Measurements from ENCODE around the gene NFKBIL1.

NFKBIL1 gene

DNA sequence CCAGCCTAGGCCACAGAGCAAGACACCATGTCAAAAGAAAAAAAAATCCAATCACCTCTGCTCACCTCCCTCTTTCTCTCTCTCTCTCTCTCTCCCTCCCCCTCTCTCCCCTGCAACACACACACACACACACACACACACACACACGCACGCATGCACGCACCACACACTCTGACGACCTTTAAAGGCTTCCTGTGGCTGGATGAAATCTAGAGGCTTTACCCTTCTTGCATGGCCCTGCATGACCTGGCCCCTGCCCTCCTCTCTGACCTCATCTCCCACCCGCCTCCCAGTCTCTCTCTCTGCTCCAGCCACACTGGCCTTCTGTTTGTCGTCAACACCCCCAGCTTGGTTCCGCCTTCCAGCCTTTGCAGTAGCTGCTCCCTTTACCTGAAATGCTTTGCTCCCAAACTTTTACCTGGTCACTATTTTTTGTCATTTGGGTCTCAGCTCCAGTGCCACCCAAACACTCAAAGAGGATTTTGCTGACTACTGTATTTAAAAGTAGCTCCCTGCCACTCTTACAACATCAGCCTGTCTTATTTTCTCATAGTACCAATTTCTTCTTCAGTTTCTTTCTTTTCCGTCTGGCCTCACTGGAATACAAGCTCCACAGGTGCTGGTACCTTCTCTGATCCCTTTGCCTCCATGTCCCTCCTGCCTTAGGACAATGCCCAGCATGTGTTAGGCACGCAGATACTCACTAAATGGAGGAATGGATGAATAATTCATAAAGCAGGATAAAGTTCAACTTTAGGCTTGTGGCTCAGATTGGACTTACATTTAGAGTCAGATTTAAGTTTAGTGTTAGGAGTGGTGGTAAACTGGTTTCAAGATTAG, 20.3 kb downstream of the NFKBIL1 start:
- DNase-seq: no peak

DNA sequence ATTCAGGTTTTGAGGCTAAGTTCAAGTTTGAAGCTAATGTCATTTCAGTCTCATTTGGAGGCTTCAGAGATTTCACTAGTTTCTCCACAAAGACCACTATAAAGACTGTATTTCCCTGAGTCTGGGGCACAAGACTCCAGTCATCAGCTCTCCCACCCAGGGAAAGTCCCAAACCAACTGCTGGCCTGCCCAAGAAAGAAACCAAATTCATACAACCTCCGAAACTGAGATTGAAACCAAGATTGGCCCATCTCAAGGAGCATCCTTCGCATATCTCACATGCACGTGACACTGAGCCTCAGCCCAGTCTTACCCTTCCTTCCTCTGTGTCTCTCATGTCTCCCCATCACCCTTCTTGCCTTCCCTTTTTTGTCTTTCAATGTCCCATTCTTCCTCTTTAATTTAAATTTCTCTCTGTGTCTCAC, 21.1 kb downstream of the NFKBIL1 start:
- no peak for DNase-seq

DNA sequence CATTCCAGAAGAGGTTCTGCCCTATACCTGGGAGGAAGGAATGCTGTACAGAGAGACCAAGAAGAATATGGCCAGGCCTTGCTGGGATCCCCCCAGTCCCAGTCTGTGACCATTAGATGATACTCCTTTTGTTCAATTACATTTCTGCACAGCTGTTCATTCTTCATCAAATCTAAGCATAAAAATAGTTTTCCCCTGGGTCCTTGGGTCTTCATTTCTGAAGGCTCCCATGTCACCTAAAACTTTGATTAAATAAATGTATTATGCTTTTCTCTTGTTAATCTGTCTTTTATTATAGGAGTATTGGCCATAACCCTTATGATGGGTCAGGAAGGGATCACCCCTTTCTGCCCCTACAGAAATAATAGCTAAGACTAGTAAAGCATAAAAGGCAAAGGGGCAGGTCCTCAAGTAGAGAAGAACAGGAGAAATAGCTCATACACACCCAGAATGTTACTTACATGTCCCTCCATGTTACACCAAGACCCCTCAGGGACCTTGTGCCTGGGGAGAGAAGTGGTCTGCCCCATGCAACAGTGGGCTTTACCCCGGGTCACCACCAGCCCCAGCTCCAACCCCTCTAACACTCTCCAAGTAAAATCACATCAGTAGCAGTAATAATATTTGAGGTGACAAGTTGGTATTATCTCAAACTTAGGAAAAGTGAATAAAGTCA, 22.6 kb downstream of the NFKBIL1 start:
- no peak for DNase-seq

DNA sequence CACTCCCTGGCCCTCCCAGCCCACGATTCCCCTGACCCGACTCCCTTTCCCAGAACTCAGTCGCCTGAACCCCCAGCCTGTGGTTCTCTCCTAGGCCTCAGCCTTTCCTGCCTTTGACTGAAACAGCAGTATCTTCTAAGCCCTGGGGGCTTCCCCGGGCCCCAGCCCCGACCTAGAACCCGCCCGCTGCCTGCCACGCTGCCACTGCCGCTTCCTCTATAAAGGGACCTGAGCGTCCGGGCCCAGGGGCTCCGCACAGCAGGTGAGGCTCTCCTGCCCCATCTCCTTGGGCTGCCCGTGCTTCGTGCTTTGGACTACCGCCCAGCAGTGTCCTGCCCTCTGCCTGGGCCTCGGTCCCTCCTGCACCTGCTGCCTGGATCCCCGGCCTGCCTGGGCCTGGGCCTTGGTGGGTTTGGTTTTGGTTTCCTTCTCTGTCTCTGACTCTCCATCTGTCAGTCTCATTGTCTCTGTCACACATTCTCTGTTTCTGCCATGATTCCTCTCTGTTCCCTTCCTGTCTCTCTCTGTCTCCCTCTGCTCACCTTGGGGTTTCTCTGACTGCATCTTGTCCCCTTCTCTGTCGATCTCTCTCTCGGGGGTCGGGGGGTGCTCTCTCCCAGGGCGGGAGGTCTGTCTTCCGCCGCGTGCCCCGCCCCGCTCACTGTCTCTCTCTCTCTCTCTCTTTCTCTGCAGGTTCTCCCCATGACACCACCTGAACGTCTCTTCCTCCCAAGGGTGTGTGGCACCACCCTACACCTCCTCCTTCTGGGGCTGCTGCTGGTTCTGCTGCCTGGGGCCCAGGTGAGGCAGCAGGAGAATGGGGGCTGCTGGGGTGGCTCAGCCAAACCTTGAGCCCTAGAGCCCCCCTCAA, 24.9 kb downstream of the NFKBIL1 start, which contains the start of gene LTA:
TSS of gene LTA (plus strand) at position 249 of the 871 bp plus-strand sequence. CDS start at position 703, 454 bp downstream.
- no peak for DNase-seq

DNA sequence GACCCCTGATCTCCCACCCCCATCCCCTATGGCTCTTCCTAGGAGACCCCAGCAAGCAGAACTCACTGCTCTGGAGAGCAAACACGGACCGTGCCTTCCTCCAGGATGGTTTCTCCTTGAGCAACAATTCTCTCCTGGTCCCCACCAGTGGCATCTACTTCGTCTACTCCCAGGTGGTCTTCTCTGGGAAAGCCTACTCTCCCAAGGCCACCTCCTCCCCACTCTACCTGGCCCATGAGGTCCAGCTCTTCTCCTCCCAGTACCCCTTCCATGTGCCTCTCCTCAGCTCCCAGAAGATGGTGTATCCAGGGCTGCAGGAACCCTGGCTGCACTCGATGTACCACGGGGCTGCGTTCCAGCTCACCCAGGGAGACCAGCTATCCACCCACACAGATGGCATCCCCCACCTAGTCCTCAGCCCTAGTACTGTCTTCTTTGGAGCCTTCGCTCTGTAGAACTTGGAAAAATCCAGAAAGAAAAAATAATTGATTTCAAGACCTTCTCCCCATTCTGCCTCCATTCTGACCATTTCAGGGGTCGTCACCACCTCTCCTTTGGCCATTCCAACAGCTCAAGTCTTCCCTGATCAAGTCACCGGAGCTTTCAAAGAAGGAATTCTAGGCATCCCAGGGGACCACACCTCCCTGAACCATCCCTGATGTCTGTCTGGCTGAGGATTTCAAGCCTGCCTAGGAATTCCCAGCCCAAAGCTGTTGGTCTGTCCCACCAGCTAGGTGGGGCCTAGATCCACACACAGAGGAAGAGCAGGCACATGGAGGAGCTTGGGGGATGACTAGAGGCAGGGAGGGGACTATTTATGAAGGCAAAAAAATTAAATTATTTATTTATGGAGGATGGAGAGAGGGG, 26.1 kb downstream of the NFKBIL1 start:
- no peak for DNase-seq

DNA sequence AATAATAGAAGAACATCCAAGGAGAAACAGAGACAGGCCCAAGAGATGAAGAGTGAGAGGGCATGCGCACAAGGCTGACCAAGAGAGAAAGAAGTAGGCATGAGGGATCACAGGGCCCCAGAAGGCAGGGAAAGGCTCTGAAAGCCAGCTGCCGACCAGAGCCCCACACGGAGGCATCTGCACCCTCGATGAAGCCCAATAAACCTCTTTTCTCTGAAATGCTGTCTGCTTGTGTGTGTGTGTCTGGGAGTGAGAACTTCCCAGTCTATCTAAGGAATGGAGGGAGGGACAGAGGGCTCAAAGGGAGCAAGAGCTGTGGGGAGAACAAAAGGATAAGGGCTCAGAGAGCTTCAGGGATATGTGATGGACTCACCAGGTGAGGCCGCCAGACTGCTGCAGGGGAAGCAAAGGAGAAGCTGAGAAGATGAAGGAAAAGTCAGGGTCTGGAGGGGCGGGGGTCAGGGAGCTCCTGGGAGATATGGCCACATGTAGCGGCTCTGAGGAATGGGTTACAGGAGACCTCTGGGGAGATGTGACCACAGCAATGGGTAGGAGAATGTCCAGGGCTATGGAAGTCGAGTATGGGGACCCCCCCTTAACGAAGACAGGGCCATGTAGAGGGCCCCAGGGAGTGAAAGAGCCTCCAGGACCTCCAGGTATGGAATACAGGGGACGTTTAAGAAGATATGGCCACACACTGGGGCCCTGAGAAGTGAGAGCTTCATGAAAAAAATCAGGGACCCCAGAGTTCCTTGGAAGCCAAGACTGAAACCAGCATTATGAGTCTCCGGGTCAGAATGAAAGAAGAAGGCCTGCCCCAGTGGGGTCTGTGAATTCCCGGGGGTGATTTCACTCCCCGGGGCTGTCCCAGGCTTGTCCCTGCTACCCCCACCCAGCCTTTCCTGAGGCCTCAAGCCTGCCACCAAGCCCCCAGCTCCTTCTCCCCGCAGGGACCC, 27.0 kb downstream of the NFKBIL1 start:
- no peak for DNase-seq

DNA sequence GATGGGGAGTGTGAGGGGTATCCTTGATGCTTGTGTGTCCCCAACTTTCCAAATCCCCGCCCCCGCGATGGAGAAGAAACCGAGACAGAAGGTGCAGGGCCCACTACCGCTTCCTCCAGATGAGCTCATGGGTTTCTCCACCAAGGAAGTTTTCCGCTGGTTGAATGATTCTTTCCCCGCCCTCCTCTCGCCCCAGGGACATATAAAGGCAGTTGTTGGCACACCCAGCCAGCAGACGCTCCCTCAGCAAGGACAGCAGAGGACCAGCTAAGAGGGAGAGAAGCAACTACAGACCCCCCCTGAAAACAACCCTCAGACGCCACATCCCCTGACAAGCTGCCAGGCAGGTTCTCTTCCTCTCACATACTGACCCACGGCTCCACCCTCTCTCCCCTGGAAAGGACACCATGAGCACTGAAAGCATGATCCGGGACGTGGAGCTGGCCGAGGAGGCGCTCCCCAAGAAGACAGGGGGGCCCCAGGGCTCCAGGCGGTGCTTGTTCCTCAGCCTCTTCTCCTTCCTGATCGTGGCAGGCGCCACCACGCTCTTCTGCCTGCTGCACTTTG, 28.0 kb downstream of the NFKBIL1 start, which contains the start of gene TNF:
TSS of gene TNF (plus strand) at position 231 of the 567 bp plus-strand sequence. CDS start at position 408, 177 bp downstream.
- DNase-seq: no peak

DNA sequence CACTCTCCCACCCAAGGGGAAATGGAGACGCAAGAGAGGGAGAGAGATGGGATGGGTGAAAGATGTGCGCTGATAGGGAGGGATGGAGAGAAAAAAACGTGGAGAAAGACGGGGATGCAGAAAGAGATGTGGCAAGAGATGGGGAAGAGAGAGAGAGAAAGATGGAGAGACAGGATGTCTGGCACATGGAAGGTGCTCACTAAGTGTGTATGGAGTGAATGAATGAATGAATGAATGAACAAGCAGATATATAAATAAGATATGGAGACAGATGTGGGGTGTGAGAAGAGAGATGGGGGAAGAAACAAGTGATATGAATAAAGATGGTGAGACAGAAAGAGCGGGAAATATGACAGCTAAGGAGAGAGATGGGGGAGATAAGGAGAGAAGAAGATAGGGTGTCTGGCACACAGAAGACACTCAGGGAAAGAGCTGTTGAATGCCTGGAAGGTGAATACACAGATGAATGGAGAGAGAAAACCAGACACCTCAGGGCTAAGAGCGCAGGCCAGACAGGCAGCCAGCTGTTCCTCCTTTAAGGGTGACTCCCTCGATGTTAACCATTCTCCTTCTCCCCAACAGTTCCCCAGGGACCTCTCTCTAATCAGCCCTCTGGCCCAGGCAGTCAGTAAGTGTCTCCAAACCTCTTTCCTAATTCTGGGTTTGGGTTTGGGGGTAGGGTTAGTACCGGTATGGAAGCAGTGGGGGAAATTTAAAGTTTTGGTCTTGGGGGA, 28.7 kb downstream of the NFKBIL1 start:
- DNase-seq: no peak

DNA sequence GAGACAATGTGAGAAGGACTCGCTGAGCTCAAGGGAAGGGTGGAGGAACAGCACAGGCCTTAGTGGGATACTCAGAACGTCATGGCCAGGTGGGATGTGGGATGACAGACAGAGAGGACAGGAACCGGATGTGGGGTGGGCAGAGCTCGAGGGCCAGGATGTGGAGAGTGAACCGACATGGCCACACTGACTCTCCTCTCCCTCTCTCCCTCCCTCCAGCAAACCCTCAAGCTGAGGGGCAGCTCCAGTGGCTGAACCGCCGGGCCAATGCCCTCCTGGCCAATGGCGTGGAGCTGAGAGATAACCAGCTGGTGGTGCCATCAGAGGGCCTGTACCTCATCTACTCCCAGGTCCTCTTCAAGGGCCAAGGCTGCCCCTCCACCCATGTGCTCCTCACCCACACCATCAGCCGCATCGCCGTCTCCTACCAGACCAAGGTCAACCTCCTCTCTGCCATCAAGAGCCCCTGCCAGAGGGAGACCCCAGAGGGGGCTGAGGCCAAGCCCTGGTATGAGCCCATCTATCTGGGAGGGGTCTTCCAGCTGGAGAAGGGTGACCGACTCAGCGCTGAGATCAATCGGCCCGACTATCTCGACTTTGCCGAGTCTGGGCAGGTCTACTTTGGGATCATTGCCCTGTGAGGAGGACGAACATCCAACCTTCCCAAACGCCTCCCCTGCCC, 29.6 kb downstream of the NFKBIL1 start:
- no peak for DNase-seq

DNA sequence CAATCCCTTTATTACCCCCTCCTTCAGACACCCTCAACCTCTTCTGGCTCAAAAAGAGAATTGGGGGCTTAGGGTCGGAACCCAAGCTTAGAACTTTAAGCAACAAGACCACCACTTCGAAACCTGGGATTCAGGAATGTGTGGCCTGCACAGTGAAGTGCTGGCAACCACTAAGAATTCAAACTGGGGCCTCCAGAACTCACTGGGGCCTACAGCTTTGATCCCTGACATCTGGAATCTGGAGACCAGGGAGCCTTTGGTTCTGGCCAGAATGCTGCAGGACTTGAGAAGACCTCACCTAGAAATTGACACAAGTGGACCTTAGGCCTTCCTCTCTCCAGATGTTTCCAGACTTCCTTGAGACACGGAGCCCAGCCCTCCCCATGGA, 30.2 kb downstream of the NFKBIL1 start:
- DNase-seq: no peak

DNA sequence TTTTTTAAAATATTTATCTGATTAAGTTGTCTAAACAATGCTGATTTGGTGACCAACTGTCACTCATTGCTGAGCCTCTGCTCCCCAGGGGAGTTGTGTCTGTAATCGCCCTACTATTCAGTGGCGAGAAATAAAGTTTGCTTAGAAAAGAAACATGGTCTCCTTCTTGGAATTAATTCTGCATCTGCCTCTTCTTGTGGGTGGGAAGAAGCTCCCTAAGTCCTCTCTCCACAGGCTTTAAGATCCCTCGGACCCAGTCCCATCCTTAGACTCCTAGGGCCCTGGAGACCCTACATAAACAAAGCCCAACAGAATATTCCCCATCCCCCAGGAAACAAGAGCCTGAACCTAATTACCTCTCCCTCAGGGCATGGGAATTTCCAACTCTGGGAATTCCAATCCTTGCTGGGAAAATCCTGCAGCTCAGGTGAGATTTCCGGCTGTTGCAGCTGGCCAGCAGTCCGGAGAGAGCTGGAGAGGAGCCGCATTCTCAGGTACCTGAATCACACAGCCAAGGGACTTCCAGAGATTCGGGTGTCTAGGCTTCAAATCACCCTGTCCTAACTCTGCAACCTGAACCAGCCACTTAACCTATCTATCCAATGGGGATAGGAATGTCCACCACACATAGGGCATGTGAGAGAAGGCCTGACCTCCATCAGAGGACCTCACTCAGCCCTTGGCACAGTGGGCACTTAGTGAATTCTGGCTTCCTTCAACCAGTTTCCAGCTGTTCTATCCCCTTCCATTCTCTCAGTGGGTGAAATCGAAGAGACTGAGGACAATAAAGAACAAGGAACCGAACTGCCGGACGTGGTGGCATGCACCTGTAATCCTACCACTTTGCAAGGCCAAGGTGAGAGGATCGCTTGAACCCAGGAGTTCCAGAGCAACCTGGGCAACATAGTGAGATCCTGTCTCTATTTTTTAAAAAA, 31.0 kb downstream of the NFKBIL1 start:
- DNase-seq: no peak

DNA sequence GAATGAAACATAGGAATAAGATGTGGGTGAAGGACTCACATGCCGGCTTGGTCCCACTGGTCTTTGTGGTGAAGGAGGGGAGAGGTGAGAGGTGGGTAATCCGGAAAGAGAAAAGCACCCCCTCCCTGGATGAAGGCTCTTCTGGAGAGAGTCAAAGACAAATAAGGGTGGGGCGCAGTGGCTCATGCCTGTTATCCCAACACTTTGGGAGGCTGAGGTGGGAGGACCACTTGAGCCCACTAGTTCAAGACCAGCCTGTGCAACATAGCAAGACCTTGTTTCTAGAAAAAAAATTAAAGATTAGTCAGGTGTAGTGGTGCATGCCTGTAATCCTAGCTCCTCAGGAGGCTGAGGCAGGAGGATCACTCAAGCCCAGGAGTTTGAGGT, 31.7 kb downstream of the NFKBIL1 start:
- no peak for DNase-seq

DNA sequence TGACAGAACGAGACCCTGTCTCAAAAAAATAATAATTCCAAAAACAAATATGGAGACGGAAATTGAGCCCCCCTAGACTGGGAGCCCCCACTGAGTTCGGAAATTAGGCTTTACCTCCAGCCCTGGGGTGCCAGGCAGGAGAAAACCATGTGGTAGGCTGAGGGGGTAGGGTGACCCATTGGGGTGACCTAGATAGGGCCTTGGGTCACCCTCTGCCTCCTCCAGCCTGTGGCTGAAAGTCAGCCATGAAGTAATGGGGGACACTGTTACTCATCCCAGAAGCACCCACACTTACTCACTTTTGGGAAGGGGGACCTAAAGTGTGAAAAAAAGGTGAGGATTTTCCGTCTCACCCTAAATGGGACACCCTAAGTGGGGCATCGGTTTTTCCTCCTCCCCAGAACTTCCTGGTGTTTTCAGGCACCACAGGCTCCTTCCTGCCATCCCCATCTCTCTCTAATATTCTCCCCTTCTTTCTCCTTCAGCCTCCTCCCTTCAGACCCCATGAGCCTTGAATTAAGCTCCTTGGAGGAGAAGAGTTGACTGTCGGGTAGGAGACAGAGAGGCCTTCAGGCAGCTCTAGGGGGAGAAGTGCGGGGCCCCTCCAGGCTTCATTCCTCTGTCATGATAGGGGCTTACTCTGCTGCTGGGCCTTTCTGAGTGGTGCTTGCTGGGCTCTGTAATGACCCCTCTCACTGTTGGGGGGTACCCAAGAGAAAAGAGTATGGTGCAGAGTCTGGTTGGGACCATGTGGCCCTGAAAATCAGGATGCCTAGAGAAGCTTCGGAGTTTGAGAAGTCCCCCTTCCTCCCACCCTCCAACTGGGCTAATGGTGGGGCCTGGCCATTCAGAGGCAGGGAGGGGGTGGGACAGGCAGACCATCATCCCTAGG, 32.4 kb downstream of the NFKBIL1 start:
- no peak for DNase-seq

DNA sequence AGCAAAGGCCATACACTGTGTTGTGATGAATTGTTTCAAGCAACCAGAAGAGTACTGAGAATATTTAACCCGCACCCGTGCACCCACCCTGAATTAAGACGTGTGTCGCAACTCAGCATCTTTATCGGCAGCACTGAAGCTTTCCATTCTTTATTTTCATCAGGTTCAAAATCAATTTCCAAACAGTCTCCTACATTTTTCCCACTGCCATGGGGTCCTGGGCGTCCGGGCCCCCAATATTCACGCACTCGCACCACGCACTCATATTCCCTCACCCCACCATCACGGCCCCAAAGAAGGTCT, 33.0 kb downstream of the NFKBIL1 start:
- no peak for DNase-seq

DNA sequence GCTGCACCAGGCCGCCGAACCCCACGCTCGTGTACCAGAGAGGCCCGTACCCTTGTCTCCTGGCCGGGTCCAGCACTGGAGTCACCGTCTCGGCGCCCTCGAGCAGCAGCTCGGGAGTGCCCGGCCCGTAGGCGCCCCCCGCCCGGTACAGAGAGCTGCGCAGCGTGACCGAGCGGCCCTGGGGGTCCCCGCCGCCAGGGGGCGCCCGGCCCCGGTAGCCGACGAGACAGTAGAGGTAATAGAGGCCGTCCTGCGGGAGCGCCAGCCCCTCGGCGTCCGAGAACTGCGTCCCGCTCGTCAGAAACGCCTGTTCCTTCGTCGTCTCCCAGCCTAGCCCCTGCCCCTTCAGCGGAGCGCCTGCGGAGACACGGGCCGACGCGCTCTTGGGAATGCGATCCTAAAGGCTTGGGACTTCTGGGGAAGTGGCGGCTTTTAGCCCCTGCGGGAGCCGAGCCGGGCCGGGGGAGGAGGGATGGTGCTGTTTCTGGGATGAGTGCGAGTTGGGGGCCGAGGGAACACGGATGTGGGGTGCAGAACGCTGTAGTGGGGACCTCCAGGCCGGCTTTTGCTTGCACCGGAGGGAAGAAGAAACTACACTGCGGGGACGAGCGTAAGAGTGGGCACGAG, 33.5 kb downstream of the NFKBIL1 start:
- DNase-seq: peak; percentile 79

Measured in fibroblast of skin of abdomen (primary cell).